T-cell (primary cell): Measurements from ENCODE around the gene CABLES1. TPM values are rescaled to one million over a fixed set of nuclear protein-coding genes. Genes with fewer than 3 reads are reported as not detected.

Experiments
- ATAC-seq, 4 experiments: fragments of 200-7000 bp in 3 of 4; fragments of 150-1000 bp in 1 of 4; cut with Tn5 transposase; replicated peaks in 1 of 4; 1 replicate in 3 of 4; 2 replicates in 1 of 4; pipeline ENCODE4 v1.10.0; 2021; ENCODE audit warnings: moderate library complexity in 3 of 4, mild to moderate bottlenecking in 2 of 4, moderate number of reproducible peaks in 1 of 4
- CTCF ChIA-PET, 2 donors: fragments of 300-600 bp; sonication (Branson Sonifier 250); formaldehyde crosslinking; loops; one replicate each; lab custom pipeline; 2022; ENCODE audit warnings: antibody characterized with exemption in 2 of 2; lab: Charles Lee
- POLR2A ChIA-PET, 2 donors: fragments of 300-600 bp; sonication (Branson Sonifier 250); formaldehyde crosslinking; loops; one replicate each; lab custom pipeline; 2022; ENCODE audit warnings: antibody characterized with exemption in 2 of 2; lab: Charles Lee
- DNase-seq, 35 experiments: peaks; one replicate each; pipeline versions ENCODE4 v3.0.0 to v3.0.0-alpha.2; 2013 to 2023
- H3K27ac ChIP-seq: one replicate; pipeline ENCODE4 v1.5.1; 2013; ENCODE audit warnings: low read length
- H3K27me3 ChIP-seq, 2 experiments: replicated peaks in 1 of 2; 1 replicate in 1 of 2; 2 replicates in 1 of 2; pipeline versions ENCODE4 v1.6.1 to v1.7.0; 2013; ENCODE audit warnings: low read length in 1 of 2, mixed read lengths in 1 of 2; ENCODE audit not compliant: control insufficient read depth in 2 of 2, insufficient read depth in 2 of 2; ENCODE audit errors: extremely low read depth in 1 of 2
- H3K36me3 ChIP-seq, 2 donors: 1 replicate in 1 of 2; 2 replicates in 1 of 2; pipeline versions ENCODE4 v1.6.1 to v1.7.0; 2013; ENCODE audit warnings: low read length in 1 of 2; ENCODE audit not compliant: control insufficient read depth in 2 of 2, insufficient read depth in 1 of 2; ENCODE audit errors: extremely low read depth in 1 of 2
- H3K4me1 ChIP-seq, 2 experiments: 1 replicate in 1 of 2; 2 replicates in 1 of 2; pipeline versions ENCODE4 v1.6.1 to v1.7.0; 2013; ENCODE audit warnings: low read length in 2 of 2, mixed read lengths in 1 of 2; ENCODE audit not compliant: insufficient read depth in 2 of 2, control insufficient read depth in 1 of 2; ENCODE audit errors: extremely low read depth in 1 of 2
- H3K4me3 ChIP-seq, 2 donors: 1 replicate in 1 of 2; 2 replicates in 1 of 2; pipeline versions ENCODE4 v1.5.1 to v1.7.0; 2013; ENCODE audit warnings: mild to moderate bottlenecking in 2 of 2, low read length in 1 of 2, moderate library complexity in 1 of 2; ENCODE audit not compliant: control insufficient read depth in 1 of 2; ENCODE audit errors: extremely low read depth in 1 of 2
- H3K9me3 ChIP-seq: 2 replicates; pipeline ENCODE4 v1.7.0; 2013
- H3K27ac Mint-ChIP-seq, 2 donors: one replicate each; pipeline ENCODE4 v1.8.0; 2020 to 2021; ENCODE audit warnings: mild to moderate bottlenecking in 2 of 2, mixed read lengths in 2 of 2
- H3K27me3 Mint-ChIP-seq, 2 donors: one replicate each; pipeline ENCODE4 v1.8.0; 2021 to 2022; ENCODE audit warnings: mixed read lengths in 2 of 2
- H3K36me3 Mint-ChIP-seq: one replicate; pipeline ENCODE4 v1.8.0; 2021; ENCODE audit warnings: mixed read lengths
- H3K4me1 Mint-ChIP-seq, 3 donors: one replicate each; pipeline ENCODE4 v1.8.0; 2020 to 2022; ENCODE audit warnings: mixed read lengths in 3 of 3, mild to moderate bottlenecking in 1 of 3
- H3K4me3 Mint-ChIP-seq, 3 donors: one replicate each; pipeline ENCODE4 v1.8.0; 2020 to 2022; ENCODE audit warnings: mild to moderate bottlenecking in 3 of 3, mixed read lengths in 3 of 3, moderate library complexity in 3 of 3
- H3K9me3 Mint-ChIP-seq, 3 donors: one replicate each; pipeline ENCODE4 v1.8.0; 2020 to 2022; ENCODE audit warnings: mixed read lengths in 3 of 3
- WGBS: methylation state at CpG from one replicate; pipeline ENCODE4 v1.1.5; 2013; ENCODE audit warnings: missing lambda C conversion rate; ENCODE audit not compliant: insufficient coverage; 5-methylcytosine and 5-hydroxymethylcytosine counted together
- total RNA-seq, 35 experiments: library from RNA in 6 of 35; stranded (reverse) in 6 of 35; fragments of 120-200 nt in 1 of 35; gene quantifications; one replicate each; pipeline versions ENCODE4 v1.2.1 to v1.2.4 and lab custom pipeline; 2013 to 2026

Gene CABLES1
- total RNA-seq, 5 donors from 2014 or later (not counting 1 experiment from before 2014, with no cell fraction given), result 0.23 to 1.7 (median 0.85) TPM

DNA sequence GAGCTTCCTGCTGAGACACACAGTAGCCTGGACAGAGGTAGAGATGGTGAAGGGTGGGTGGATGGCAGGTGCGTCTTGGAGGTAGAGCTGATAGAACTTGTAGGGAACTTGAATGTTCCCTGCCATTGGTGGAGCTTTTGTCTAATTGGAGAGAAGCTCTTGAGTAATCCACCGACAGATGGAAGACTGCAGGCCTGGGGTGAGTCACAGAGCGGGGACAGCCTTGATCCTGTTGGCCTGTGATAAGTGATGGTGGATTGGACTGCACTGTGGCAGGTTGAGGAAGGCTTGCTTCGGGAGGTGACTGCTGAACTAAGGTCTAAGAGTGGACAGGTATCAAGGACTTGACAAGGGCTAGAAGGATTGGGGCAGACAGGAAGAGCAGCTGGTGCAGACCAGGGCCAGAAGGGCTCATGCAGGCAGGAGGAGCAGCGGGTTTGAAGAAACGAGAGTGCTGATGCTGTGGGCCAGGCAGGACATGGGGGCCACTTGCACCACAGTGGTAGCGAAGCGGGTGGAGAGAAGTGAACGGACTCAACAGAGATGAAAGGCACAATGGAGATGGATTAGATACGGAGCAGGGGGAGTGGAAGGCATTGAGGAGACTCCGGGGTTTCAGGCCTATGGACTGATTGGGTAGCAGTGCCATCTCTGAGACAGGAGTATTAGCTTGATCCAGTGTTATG, 16.3 kb downstream of the CABLES1 start:
- Mint-ChIP-seq H3K27ac (no peak overlapping the region), H3K36me3 (no peaks in the 10 kb centered on the region), H3K4me3 (no peak overlapping the region), H3K27me3 (peaks cover 0 to 3% of the 10 kb centered on the region in 2 donors), H3K9me3 (no peaks in the 10 kb centered on the region), H3K4me1 (no peaks in the 10 kb centered on the region)
- Histone ChIP-seq H3K36me3 (no peaks in the 10 kb centered on the region), H3K27me3 (peaks cover 0 to 8% of the 10 kb centered on the region in 2 experiments), H3K9me3 (no peaks in the 10 kb centered on the region), H3K4me3 (no peak overlapping the region), H3K27ac (no peak overlapping the region), H3K4me1 (no peaks in the 10 kb centered on the region)
- POLR2A ChIA-PET, result no interaction called here
- CTCF ChIA-PET, result no interaction called here
- DNase-seq, result no peak
- 92% methylated on average over 11 of the region's 11 CpGs for WGBS
- ATAC-seq, result no peak

GRCh38 chr18:23154030-23154429, 18.7 kb downstream of the CABLES1 start:
- Histone ChIP-seq H3K27ac (no peak overlapping the region), H3K36me3 (no peaks in the 10 kb centered on the region), H3K4me3 (no peak overlapping the region), H3K27me3 (peaks cover 0 to 10% of the 10 kb centered on the region in 2 experiments), H3K4me1 (no peaks in the 10 kb centered on the region), H3K9me3 (no peaks in the 10 kb centered on the region)
- ATAC-seq (no peak), DNase-seq (no peak)
- no peak overlapping the region for H3K27ac Mint-ChIP-seq
- POLR2A ChIA-PET, result no interaction called here
- H3K4me3 Mint-ChIP-seq, result no peak overlapping the region
- no peaks in the 10 kb centered on the region for H3K4me1 Mint-ChIP-seq
- CTCF ChIA-PET, result no interaction called here
- no peaks in the 10 kb centered on the region for H3K9me3 Mint-ChIP-seq
- 96% methylated on average over 4 of the region's 6 CpGs for WGBS
- peaks cover 0 to 3% of the 10 kb centered on the region in 2 donors for H3K27me3 Mint-ChIP-seq
- no peaks in the 10 kb centered on the region for H3K36me3 Mint-ChIP-seq

DNA sequence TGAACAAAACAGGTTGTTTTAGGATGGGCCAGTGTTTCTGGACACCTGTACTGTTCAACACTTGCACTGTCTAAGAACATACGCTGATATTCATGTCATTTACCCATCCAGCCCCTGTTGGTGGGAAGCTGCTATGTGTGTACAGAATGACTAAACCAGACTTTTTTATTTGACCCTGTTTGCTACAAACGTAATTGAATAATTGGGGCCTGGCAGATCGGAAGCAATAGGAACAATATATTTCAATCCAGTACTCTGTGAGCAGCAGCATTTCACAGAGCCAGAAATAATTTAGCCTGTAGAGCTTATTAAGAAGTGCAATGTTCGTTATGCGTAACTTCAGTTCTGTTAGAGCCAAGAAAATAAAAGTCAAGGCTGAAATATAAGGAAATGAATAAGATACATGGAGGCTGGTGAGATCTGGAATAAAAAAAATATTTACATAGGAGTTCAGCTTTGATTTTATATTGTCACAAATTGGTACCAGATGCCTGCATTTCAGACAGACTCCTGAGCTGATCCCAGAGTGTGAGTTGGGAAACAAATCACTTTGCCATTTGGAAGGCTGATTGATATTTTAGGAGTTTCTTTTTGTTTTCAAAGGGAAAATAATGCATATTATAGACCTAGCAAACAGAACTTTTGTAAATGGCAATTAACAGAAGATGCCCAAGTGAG, 19.7 kb downstream of the CABLES1 start:
- H3K9me3 ChIP-seq, result no peaks in the 10 kb centered on the region

DNA sequence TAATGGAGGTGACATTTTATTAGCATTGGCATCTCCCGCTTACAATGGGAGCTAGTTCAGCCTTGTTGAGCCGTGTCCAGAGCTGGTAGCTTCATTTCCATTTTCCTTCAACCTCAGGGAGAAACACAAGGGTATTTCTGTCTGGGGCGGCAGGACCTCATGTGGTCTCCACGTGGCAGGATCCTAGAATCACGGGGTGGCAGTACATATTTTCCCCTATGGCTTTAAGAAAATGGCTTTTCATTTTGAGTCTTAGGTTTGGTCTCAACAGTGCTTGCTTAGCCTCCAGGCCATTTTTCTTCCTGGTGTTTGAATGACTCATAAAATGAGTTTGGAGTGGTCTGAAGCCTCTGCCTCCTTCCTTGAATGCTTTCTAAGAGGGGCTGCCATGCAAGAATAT, 20.3 kb downstream of the CABLES1 start:
- H3K27me3 ChIP-seq, result peaks cover 0 to 10% of the 10 kb centered on the region in 2 experiments
- Mint-ChIP-seq H3K9me3 (no peaks in the 10 kb centered on the region), H3K27ac (no peak overlapping the region), H3K36me3 (no peaks in the 10 kb centered on the region), H3K4me1 (no peaks in the 10 kb centered on the region), H3K27me3 (peaks cover 0 to 3% of the 10 kb centered on the region in 2 donors), H3K4me3 (no peak overlapping the region)
- ATAC-seq (no peak), DNase-seq (no peak)
- ChIA-PET CTCF (no interaction called here), POLR2A (no interaction called here)
- no peaks in the 10 kb centered on the region for H3K4me1 ChIP-seq
- H3K9me3 ChIP-seq, result no peaks in the 10 kb centered on the region
- no peak overlapping the region for H3K27ac ChIP-seq
- H3K36me3 ChIP-seq, result no peaks in the 10 kb centered on the region
- 73% methylated on average over 4 of the region's 5 CpGs for WGBS
- no peak overlapping the region for H3K4me3 ChIP-seq

More for the DNA sequence above, 19.7 kb downstream of the CABLES1 start:
- Histone ChIP-seq H3K27ac (no peak overlapping the region), H3K4me1 (no peaks in the 10 kb centered on the region), H3K36me3 (no peaks in the 10 kb centered on the region), H3K4me3 (no peak overlapping the region), H3K27me3 (peaks cover 0 to 10% of the 10 kb centered on the region in 2 experiments)
- no peak overlapping the region for H3K4me3 Mint-ChIP-seq
- ATAC-seq, result no peak
- H3K9me3 Mint-ChIP-seq, result no peaks in the 10 kb centered on the region
- WGBS, result 100% methylated on average over 1 of the region's 5 CpGs
- no peaks in the 10 kb centered on the region for H3K4me1 Mint-ChIP-seq
- DNase-seq, result no peak
- no peak overlapping the region for H3K27ac Mint-ChIP-seq
- H3K36me3 Mint-ChIP-seq, result no peaks in the 10 kb centered on the region
- peaks cover 0 to 3% of the 10 kb centered on the region in 2 donors for H3K27me3 Mint-ChIP-seq
- ChIA-PET CTCF (no interaction called here), POLR2A (no interaction called here)

- H3K4me1 ChIP-seq, result no peaks in the 10 kb centered on the region
- no peak overlapping the region for H3K4me3 ChIP-seq
- CTCF ChIA-PET, result no interaction called here
- Mint-ChIP-seq H3K27me3 (peaks cover 0 to 3% of the 10 kb centered on the region in 2 donors), H3K27ac (no peak overlapping the region), H3K36me3 (no peaks in the 10 kb centered on the region), H3K4me1 (no peaks in the 10 kb centered on the region), H3K9me3 (no peaks in the 10 kb centered on the region), H3K4me3 (no peak overlapping the region)
- no peak overlapping the region for H3K27ac ChIP-seq
- ATAC-seq (no peak), DNase-seq (no peak)
- H3K9me3 ChIP-seq, result no peaks in the 10 kb centered on the region
- H3K27me3 ChIP-seq, result peaks cover 0 to 10% of the 10 kb centered on the region in 2 experiments
- H3K36me3 ChIP-seq, result no peaks in the 10 kb centered on the region
- POLR2A ChIA-PET, result no interaction called here
- WGBS, result 78% methylated on average over 3 of the region's 7 CpGs
Measured at GRCh38 chr18:23156134-23156533, 20.8 kb downstream of the CABLES1 start.

DNA sequence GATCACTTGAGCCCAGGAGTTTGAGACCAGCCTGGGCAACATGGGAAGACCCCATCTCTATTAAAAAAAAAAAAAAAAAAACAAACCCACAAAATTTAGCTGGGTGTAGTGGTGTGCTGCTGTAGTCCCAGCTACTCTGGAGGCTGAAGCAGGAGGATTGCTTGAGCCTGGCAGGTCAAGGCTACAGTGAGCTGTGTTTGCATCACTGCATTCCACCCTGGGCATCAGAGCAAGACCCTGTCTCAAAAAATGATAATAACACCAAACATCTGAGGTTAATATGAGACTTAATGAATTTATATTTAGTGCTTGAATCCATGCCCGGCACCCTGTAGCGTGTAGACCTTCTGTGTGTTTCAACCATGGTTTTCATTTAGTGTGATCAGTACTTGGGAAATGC, 22.8 kb downstream of the CABLES1 start:
- Histone ChIP-seq H3K9me3 (no peaks in the 10 kb centered on the region), H3K4me1 (no peaks in the 10 kb centered on the region), H3K27me3 (peaks cover 0 to 10% of the 10 kb centered on the region in 2 experiments), H3K4me3 (no peak overlapping the region), H3K36me3 (no peaks in the 10 kb centered on the region), H3K27ac (no peak overlapping the region)
- Mint-ChIP-seq H3K9me3 (no peaks in the 10 kb centered on the region), H3K27ac (no peak overlapping the region), H3K4me1 (no peaks in the 10 kb centered on the region), H3K4me3 (no peak overlapping the region), H3K36me3 (no peaks in the 10 kb centered on the region), H3K27me3 (peaks cover 3 to 4% of the 10 kb centered on the region in 2 donors)
- ChIA-PET CTCF (no interaction called here), POLR2A (interaction anchor here in 1 of 2 donors (0.6 kb wide), 1 partner anchor 37 kb away, joined by 3 read pairs; no protein-coding TSS in a partner anchor)
- no peak for ATAC-seq
- no peak for DNase-seq
- 100% methylated on average over 2 of the region's 2 CpGs for WGBS
